ENCODE data around the gene AACS. TPM values are rescaled to one million over a fixed set of nuclear protein-coding genes. Genes with fewer than 3 reads are reported as not detected.

The AACS gene
- total RNA-seq, 1 donor from 2014 or later, result 32.5 TPM

GRCh38 chr12:125164541-125164940 lies 99.3 kb downstream of the AACS start:
- Histone ChIP-seq H3K36me3 (ENCODE audit: control insufficient read depth, insufficient read depth, low read length) (no peaks in the 10 kb centered on the region), H3K27me3 (ENCODE audit: control insufficient read depth, insufficient read depth, low read length) (no peaks in the 10 kb centered on the region), H3K4me3 (ENCODE audit: low read depth, low read length) (no peak overlapping the region)
- TF ChIP-seq, protein P1, sequence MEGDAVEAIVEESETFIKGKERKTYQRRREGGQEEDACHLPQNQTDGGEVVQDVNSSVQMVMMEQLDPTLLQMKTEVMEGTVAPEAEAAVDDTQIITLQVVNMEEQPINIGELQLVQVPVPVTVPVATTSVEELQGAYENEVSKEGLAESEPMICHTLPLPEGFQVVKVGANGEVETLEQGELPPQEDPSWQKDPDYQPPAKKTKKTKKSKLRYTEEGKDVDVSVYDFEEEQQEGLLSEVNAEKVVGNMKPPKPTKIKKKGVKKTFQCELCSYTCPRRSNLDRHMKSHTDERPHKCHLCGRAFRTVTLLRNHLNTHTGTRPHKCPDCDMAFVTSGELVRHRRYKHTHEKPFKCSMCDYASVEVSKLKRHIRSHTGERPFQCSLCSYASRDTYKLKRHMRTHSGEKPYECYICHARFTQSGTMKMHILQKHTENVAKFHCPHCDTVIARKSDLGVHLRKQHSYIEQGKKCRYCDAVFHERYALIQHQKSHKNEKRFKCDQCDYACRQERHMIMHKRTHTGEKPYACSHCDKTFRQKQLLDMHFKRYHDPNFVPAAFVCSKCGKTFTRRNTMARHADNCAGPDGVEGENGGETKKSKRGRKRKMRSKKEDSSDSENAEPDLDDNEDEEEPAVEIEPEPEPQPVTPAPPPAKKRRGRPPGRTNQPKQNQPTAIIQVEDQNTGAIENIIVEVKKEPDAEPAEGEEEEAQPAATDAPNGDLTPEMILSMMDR (IDR thresholded peaks at IDR 0.05; ENCODE audit: insufficient read depth, low read length, poor library complexity, severe bottlenecking), result no peak
- no peak for DNase-seq (ENCODE audit: low read depth)

DNA sequence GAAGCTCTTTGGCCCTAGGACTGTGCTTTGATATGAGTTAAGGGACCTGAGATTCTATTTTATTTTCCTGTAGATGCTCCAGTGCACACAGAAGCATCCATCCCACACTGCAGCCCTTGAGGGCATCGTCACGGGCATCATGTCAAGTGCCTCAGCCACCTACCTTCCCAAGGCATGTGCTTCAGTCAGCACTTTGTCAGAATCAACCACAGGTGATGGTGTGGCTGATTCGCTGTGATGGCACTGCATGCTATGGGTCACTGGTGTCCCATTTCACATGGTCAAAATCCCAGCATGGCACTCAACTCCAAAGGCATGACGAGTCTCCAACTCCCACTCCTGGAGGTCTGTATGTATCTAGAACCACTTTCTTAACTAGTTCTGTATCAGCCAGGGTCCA lies 100.8 kb downstream of the AACS start:
- no peaks in the 10 kb centered on the region for H3K36me3 ChIP-seq (ENCODE audit: control insufficient read depth, insufficient read depth, low read length)
- TF ChIP-seq, protein P1 (IDR thresholded peaks at IDR 0.05; ENCODE audit: insufficient read depth, low read length, poor library complexity, severe bottlenecking), result no peak
- no peak for DNase-seq (ENCODE audit: low read depth)
- H3K27me3 ChIP-seq (ENCODE audit: control insufficient read depth, insufficient read depth, low read length), result no peaks in the 10 kb centered on the region
- no peak overlapping the region for H3K4me3 ChIP-seq (ENCODE audit: low read depth, low read length)

DNA sequence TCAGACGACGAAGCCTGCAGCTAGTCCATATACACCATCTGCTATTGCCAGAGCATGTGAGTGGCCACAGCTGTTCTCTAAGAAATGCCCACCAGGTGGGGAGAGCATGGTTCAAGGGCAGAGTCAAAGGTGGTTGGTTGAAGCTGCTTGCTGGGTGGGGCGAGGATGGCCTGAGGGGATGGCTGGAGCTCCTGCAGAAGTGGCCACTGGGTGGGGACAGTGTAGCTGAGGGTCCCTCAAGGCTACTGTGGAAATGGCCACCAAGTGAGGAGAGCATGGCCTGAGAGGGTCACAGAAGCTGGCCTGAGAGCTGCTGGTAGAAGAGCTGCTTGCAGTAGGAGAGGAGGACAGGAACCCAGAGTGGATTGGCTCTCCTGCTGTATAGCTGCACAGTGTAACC lies 102.4 kb downstream of the AACS start:
- Histone ChIP-seq H3K36me3 (ENCODE audit: control insufficient read depth, insufficient read depth, low read length) (no peaks in the 10 kb centered on the region), H3K4me3 (ENCODE audit: low read depth, low read length) (no peak overlapping the region), H3K27me3 (ENCODE audit: control insufficient read depth, insufficient read depth, low read length) (no peaks in the 10 kb centered on the region)
- TF ChIP-seq, protein P1 (IDR thresholded peaks at IDR 0.05; ENCODE audit: insufficient read depth, low read length, poor library complexity, severe bottlenecking), result no peak
- no peak for DNase-seq (ENCODE audit: low read depth)

GRCh38 chr12:125169451-125169850 lies 104.2 kb downstream of the AACS start:
- no peaks in the 10 kb centered on the region for H3K27me3 ChIP-seq (ENCODE audit: control insufficient read depth, insufficient read depth, low read length)

GRCh38 chr12:125169870-125170269 lies 104.6 kb downstream of the AACS start:
- TF ChIP-seq, protein P1 (IDR thresholded peaks at IDR 0.05; ENCODE audit: insufficient read depth, low read length, poor library complexity, severe bottlenecking), result no peak
- no peak overlapping the region for H3K4me3 ChIP-seq (ENCODE audit: low read depth, low read length)
- no peaks in the 10 kb centered on the region for H3K36me3 ChIP-seq (ENCODE audit: control insufficient read depth, insufficient read depth, low read length)
- DNase-seq (ENCODE audit: low read depth), result no peak
- H3K27me3 ChIP-seq (ENCODE audit: control insufficient read depth, insufficient read depth, low read length), result no peaks in the 10 kb centered on the region

More at GRCh38 chr12:125169451-125169850, 104.2 kb downstream of the AACS start:
- H3K36me3 ChIP-seq (ENCODE audit: control insufficient read depth, insufficient read depth, low read length), result no peaks in the 10 kb centered on the region
- TF ChIP-seq, protein P1 (IDR thresholded peaks at IDR 0.05; ENCODE audit: insufficient read depth, low read length, poor library complexity, severe bottlenecking), result no peak
- H3K4me3 ChIP-seq (ENCODE audit: low read depth, low read length), result no peak overlapping the region
- DNase-seq (ENCODE audit: low read depth), result no peak

GRCh38 chr12:125171267-125171666 lies 106.0 kb downstream of the AACS start:
- no peak for DNase-seq (ENCODE audit: low read depth)
- TF ChIP-seq, protein P1 (IDR thresholded peaks at IDR 0.05; ENCODE audit: insufficient read depth, low read length, poor library complexity, severe bottlenecking), result no peak
- Histone ChIP-seq H3K36me3 (ENCODE audit: control insufficient read depth, insufficient read depth, low read length) (no peaks in the 10 kb centered on the region), H3K4me3 (ENCODE audit: low read depth, low read length) (no peak overlapping the region), H3K27me3 (ENCODE audit: control insufficient read depth, insufficient read depth, low read length) (peaks cover 2% of the 10 kb centered on the region)
